HG02852 (cell line): ENCODE data around the gene CREG1.
A peak's percentile ranks its signal among the peaks of the same experiment; 100 is the strongest.

ENCODE experiments used
- ATAC-seq: cut with Tn5 transposase; IDR thresholded peaks from one replicate; pipeline ENCODE4 v1.9.1; 2021; ENCODE audit warnings: mild to moderate bottlenecking, moderate library complexity; ENCODE audit not compliant: unreplicated experiment

CREG1 gene

DNA sequence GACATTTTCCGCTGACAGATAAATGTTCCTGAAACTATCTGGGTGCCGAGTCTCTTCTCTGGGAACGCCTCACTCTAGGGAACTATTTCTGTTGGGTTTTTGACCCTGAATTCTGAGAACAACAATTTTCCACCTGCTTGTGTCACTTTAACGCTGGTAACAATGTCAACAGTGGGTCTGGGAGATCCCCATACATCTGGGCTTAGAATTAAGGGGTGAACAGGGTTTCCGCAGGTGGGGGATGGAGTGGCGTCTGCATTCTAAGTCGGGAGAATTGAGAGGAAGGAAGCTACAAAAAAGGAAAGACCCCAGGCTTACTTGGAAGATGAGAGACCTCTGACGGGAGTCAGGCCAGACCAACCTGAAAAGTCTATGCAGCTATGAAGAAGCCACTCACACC is 44.0 kb downstream of the CREG1 start:
- no peak for ATAC-seq

DNA sequence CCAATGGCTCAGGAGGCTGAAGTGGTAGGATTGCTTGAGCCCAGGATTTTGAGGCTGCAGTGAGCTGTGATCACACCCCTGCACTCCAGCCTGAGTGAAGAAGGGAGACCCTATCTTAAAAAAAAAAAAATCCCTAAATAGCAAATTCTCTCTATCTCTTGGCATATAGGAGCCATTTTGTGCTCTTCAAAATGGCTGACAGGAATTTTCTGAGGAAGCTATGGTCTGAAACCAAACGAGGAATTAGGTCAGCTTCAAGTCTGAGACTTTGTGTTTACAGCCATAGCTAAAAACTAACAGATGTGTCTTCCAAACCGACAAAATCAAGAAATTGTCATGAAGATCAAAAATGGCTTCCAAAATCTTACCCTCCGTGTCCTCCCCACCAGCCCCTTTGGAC is 45.8 kb downstream of the CREG1 start:
- ATAC-seq, result no peak

DNA sequence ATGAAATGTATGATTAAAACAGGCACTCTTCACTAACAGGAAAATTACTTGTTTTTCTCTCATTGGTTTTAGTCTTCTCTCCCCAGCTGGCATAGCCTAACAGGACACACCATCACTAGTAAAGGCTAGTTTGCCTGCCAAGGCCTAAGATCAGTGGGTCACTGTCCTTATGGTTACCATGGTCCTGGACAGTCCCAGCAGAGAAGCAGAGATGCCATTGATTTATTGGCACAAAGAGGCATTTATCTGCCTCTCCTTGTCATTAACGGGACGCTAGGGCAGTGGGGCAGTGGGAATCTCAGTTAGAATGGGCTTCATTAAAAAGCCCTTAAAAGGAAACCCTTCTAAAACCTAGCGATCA is 49.1 kb downstream of the CREG1 start:
- no peak for ATAC-seq

DNA sequence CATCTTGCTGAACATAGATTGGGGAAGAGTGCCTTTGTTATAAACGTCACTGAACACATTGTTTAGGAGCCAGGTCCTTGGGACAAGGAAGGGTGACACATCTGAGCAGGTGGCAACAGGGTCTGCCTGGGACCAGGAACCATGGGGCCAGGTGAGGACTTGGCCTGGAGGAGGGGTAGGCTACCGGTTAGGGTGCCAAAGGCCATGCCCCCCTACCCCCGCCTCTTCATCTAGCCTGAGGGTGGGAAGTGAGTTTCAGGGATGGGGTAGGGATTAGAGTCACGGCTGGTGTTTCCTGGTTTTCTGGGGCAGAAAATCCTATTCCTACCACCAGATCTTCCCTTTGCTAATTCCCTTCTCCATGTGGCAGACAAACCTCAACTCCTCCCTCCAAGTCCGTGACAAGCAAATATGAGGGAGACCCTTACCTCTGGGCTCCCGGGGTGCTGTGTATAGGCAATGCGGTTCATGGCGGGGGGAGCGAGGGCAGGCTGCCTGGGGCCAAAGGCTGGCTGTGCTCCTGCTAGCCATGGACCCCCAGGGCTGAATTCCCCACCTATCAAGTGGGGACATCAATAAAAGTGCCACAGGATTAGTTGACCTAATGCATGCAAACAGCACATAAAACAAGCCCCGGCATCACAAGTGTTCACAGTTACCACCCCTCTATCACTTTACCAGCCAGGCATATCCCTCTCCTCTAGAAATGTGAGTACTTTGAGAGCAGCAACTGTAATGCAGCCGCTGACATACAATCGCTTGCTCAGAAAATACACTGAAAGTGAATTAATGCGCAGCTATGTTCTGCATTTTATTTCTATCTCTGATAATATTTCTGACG is 49.7 kb downstream of the CREG1 start:
- ATAC-seq, result no peak

DNA sequence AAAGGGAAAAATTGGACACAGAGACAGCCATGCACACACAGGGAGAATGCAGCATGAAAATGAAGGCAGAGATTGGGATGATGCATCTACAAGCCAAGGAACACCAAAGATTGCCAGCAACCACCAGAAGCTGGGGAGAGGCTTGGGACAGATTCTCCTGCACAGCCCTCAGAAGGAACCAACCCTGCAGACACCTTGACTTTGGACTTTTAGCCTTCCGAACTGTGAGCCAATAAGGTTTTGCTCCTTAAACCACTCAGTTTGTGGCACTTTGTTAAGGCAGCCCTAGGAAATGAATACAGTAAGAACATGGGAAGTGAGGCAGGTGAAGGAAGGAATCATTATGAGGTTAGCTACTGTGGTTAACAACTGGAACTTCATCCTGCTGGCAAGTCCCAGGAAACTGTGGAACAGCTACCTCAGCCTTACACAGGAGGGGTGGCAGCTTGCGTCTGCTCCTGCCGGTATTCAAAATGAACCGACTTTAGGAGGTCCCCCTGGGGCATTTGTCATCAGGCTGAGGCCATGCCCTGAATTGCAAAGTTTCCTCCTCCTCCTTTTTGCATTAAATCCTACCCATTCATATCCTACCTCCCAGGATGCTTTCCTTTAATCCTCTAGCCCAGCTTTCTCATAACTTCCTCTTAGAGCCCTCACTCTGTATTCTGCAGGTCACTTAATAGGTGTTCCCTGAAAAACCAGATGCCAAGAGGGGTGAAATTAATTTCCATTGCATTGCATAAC is 50.7 kb downstream of the CREG1 start:
- ATAC-seq, result no peak

DNA sequence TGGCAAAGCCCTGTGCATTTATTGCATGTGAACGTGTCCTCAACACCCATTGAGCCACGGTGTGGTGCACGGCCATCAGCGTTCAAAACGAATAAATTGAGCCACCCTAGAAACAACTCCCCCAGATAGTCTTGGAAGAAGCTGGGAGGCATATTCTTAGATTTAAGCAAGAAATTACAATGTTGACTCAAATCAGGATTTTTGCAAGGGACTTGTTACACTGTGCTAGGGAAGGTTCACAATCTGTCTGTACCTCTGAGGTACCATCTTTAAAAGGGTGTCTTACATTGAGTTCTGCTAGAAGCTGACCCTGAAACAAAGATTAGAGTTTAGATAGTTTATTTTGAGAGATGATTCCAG is 51.4 kb downstream of the CREG1 start:
- no peak for ATAC-seq

DNA sequence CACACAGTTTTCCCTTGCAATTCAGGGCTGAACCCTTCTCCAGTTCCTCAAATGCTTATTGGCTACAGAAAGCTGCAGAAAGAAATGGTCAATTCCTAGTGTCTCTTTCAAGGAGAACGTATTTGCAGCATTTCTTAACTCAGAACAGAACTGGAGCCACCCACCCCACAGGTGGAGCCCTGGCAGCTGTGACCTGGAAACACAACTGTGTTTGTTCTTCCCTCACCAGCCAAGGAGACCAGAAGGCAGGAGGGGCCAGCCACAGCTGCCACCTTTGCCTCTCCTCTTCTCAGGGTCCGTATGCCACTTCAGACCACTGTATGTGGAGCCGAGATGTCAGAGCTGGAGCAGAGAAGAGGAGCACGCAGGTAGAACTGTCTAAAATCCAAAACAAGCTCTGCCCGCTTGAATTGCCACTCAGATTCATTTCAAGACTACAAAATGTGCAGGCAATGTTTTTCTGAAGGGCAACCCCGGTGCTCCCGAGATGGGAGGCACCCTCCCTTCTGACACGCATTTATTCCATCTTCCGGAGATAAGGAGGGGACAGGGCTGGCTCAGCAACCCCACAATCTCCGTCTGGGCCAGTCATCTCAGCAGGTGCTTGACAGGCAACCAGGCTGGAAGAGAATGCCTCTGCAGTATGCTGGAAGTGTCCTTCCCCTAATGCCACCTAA is 51.9 kb downstream of the CREG1 start:
- ATAC-seq, result no peak

DNA sequence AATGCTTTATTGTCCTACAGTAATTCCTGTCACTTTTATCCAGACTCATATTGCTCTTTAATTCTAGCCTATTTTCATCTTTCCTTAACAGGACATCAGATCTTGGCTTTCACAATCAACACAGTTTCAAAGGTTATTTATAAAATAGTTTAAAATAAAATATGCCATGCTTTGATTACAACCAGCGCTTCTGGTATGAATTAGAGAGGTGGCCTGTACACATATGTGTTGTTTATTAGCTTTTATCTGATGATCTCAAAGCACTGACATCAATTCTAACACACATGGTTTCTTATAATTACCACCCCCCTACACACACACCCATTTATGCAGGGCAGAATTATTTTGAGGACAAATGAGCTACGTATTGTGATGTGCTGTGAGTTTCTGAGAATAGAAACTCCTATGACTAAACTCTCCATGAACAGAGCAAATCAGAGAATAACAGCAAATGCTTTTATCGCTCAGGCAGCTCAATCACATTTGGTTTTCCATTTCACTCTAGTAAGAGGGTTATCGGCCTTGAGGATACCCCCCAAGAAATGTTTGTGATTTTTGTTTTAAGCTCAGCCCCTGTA is 53.2 kb downstream of the CREG1 start:
- ATAC-seq, result no peak

DNA sequence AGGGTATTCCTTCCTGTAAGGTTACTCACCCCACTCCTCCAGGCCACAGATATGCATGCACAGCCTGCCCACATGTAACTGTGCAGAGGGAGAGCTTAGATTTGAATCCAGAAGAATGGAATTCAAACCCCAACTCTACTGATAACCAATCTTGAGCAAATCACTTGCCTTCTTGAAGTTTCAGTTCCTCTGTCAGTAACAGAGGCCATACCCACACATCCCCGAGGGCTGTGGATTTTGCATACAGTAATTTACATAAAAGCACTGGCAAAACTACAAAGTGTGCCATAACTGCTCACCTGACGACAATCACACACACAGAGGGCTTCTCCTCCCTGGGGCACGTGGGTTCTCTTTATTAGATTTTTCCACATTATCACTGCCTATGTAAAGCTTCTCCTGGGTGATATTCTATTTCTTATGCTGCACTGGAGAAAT is 53.9 kb downstream of the CREG1 start:
- ATAC-seq, result peak; percentile 97

DNA sequence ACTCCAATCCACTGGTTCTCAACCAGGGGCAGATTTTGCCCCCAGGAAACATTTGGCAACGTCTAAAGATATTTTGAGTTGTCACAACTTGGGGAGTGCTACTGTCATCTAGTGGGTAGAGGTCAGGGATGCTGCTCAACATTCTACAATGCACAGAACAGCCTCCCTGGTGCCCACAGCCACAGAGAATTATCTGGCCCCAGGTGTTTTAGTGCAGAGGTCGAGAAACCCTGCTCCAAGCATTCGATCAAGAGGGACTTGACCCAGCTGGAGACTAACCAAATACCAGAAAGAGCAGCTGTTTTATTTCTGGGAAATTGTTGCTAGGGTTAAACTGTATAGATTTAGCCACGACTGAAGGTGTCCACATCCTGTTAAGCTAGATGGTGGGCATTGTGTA is 54.5 kb downstream of the CREG1 start:
- no peak for ATAC-seq

DNA sequence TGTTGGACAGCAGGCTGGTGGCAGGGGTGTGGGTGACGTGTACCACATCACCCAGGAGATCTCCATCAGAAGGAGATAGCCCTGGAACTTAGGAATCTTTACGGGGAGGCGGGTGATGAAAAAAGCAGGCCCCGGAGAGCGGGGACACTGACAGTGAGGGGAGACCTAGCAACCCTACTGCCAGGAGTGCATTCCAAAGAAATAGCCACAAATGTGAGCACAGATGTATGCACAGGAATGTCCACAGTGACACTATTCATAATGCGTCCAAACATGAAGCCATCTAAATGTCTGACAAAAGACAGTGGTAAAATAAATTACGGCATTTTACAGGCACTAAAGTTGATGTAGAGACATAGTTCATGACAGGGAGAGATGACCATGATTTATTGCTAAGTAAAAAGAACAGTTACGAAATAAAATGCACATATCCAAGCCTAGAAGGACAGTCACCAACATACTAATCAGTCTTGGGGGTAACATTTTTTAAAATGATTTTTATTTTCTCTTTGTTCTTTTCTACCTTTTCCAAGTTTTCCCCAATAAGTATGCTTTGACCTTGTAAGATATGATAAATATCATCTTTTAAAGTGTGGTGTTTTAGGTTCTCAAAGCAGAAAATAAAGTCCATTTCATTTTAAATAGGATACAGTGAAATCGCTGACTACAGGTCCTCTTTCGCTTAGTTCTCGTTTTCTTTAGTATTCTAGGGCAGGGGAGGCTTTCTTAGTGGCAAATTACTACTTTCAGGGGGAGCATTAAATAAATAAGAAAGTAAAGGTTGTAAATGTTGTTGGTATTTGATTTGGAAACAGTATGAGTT is 56.6 kb downstream of the CREG1 start:
- no peak for ATAC-seq

DNA sequence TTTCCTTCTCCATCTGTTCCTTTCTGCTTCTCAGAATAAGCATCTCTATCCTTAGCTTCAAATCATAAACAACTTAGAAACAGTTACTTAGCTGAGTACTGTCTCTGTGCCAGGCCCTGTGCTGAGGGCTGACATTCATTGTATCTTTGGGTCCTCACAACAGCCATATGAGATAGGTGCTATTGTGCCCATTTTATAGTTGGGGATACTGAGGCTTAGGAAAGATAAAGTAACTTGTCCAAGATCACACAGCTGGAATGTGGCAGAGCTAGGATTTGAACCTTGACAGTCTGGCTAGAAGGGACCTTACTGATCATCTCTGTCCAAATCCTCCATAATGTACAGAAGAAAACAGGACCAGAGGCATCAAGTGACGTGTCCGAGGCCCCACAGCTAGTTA is 60.2 kb downstream of the CREG1 start:
- no peak for ATAC-seq

DNA sequence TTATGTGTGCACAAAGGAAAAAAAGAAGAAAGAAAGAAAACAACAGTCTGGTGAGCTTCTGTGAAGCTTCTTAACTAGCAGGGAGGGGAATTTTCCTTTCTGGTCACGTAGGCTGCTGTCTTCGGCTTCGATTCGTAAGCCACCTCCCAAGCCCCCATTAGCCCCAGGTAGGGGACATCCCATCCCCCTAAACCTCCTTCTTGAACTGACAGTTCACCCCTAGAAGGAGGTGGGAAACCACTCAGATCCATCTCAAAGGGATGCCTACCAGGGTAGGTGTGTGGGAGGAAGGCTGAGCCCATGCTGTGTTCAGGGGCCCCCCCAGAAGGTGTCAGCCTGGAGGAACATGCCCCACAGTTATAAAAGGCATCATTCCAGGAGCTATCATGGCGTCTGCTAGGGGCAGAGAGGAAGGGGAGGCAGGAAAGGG is 61.1 kb downstream of the CREG1 start:
- no peak for ATAC-seq

DNA sequence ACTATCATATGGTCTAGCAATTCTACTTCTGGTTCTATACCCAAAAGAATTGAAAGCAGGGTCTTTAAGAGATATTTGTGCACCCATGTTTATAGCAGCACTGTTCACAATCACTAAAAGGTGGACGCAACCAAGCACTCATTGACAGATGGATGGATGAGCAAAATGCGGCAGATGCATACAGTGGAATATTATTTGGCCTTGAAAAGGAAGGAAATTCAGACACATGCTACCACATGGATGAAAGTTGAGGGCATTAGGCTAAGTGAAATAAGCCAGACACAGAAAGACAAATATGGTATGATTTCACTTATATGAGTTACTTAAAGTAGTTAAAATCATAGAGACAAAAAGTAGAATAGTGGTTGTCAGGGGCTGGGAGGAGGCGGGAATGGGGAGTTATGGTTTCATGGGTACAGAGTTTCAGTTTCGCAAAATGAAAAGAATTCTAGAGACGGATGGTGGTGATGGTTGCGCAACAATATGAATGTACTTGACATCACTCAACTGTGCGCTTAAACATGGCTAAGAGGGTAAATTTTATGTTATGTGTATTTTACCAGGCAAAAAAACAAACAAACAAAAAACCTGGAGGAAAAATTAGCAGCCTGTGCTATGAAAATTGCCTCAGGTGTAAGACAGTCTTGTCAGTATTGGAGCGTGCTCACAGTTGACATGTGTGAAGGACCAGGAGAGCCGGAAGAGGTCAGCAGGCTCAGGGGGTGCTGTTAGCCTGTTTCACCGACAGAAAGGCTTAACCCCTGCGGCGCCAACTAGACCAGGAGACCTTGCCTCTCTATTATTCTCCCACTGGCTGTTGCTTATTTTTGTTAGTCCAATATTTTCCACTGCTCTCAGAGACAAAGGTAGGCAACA is 61.7 kb downstream of the CREG1 start:
- no peak for ATAC-seq
